Muscle of leg (tissue), 11 donors: ENCODE results near the gene BMP7. TPM values are rescaled to one million over a fixed set of nuclear protein-coding genes. Genes with fewer than 3 reads are reported as not detected.

Experiments used
- DNase-seq: peaks from one replicate; pipeline ENCODE4 v3.0.0; 2013
- H3K27ac ChIP-seq: one replicate; pipeline ENCODE4 v1.5.1; 2013; ENCODE audit warnings: mild to moderate bottlenecking, low read length, control low read depth
- H3K27me3 ChIP-seq: one replicate; pipeline ENCODE4 v1.6.1; 2013; ENCODE audit warnings: low read length; ENCODE audit not compliant: control insufficient read depth, insufficient read depth
- H3K36me3 ChIP-seq: one replicate; pipeline ENCODE4 v1.6.1; 2013; ENCODE audit warnings: low read length; ENCODE audit not compliant: control insufficient read depth, insufficient read depth
- H3K4me1 ChIP-seq: one replicate; pipeline ENCODE4 v1.6.1; 2013; ENCODE audit warnings: low read length; ENCODE audit not compliant: control insufficient read depth, insufficient read depth
- H3K4me3 ChIP-seq: one replicate; pipeline ENCODE4 v1.5.1; 2013; ENCODE audit warnings: low read length, control low read depth
- H3K9me3 ChIP-seq: replicated peaks from 2 replicates; pipeline ENCODE4 v1.6.1; 2013; ENCODE audit warnings: low read depth, low read length; ENCODE audit not compliant: control insufficient read depth
- WGBS: methylation state at CpG from one replicate; pipeline ENCODE4 v1.1.5; 2013; ENCODE audit warnings: missing lambda C conversion rate; ENCODE audit not compliant: insufficient coverage; 5-methylcytosine and 5-hydroxymethylcytosine counted together
- polyA plus RNA-seq, 8 donors: library from polyadenylated mRNA; unstranded; fragments of 120-200 nt; gene quantifications; one replicate each; pipeline versions ENCODE4 v1.2.1 to v1.2.3, GENCODE V29; 2013; ENCODE audit warnings: inconsistent platforms in 1 of 8, low replicate concordance in 1 of 8; ENCODE audit not compliant: insufficient read length in 8 of 8, insufficient read depth in 1 of 8
- total RNA-seq: library from RNA; stranded (reverse); fragments of 120-200 nt; gene quantifications from one replicate; pipeline ENCODE4 v1.2.4, GENCODE V29; 2013

The BMP7 gene
- total and polyA plus RNA-seq, 9 donors, result 3.7 to 11.3 (median 5.1) TPM

DNA sequence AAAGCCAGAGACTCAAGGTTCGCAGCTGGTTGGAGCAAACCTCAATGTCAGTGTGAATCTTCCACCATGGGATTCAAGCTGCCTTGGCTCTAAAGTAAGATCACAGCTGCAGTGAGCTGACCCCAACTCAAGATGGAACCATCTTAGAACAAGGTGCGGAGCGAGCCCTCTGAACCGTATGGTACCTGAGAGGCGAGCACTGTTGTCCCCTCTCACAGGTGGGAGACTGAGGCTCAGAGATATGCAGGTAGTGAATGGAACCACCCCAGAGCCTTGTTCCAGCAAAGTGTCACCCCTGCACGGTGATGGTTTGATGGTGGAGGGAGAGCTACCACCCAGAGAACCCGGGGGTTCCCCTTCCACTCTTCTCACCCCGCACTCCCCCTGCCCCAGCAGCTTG is 52.5 kb downstream of the BMP7 start:
- no peaks in the 10 kb centered on the region for H3K9me3 ChIP-seq
- DNase-seq, result no peak
- H3K4me1 ChIP-seq, result peaks cover 28% of the 10 kb centered on the region
- 75% methylated on average over 6 of the region's 8 CpGs for whole genome bisulfite sequencing
- H3K27me3 ChIP-seq, result peaks cover 25% of the 10 kb centered on the region
- H3K4me3 ChIP-seq, result no peak overlapping the region
- H3K36me3 ChIP-seq, result no peaks in the 10 kb centered on the region
- no peak overlapping the region for H3K27ac ChIP-seq

DNA sequence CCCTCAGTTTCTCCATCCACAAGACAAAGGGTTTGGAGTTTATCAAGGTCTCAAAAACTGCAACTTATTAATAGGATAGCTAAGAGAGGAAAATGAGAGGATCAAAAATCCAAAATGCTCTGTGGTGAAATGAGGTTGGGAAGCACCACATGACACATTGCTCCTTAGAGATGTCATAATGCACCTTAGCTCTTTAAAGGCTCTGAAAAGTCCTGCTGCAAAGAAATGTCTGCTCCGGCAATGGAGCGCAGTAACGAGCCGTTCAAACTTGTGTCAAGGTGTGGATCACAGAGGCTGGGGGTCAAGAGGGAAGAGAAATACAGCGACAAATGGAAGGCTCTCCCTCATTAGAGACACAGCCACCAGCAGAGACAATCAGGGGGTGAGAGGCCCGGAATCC is 53.1 kb downstream of the BMP7 start:
- peaks cover 25% of the 10 kb centered on the region for H3K27me3 ChIP-seq
- no peak for DNase-seq
- H3K4me1 ChIP-seq, result peaks cover 28% of the 10 kb centered on the region
- H3K4me3 ChIP-seq, result no peak overlapping the region
- H3K9me3 ChIP-seq, result no peaks in the 10 kb centered on the region
- WGBS, result 94% methylated on average over 5 of the region's 6 CpGs
- no peaks in the 10 kb centered on the region for H3K36me3 ChIP-seq
- peak overlapping the region; percentile 81 for H3K27ac ChIP-seq

DNA sequence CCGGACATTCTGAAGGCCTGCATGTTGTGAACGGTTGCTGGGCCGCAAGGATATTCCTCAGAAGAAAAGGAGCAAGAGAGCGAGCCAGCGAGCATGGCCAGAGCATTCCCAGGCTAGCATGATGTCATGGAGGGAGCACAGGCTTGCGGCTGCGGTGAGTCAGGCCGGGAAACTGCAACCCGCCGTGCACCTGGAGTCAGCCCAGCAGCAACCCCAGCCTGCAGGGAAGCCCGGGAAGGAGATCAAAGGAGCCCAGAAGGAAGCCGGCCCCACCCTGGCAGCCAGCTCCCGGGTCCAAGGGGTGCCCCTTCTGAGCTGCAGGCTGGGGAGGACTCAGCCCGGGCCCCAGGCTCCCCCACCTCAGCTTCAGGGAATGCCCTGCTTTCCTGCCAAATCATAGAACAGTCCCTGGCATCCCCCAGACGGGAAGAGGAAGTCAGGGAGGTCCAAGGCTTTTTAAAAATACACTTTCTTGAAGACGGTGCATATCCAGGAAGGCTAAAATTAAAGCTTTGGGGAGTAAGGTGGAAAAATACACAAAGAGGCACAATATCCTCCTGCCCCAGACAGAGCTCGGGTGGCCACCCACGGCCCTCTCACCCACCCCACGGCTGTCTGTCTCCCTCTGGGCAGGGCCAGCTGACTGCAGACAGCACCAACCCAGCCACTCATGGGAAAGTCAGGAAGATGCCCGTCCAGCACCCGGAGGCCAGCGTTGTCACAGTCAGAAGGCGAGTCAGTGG is 53.7 kb downstream of the BMP7 start:
- WGBS, result 10% methylated on average over 16 of the region's 23 CpGs
- H3K4me3 ChIP-seq, result no peak overlapping the region
- H3K36me3 ChIP-seq, result no peaks in the 10 kb centered on the region
- H3K27ac ChIP-seq, result peak overlapping the region; percentile 81
- DNase-seq, result peak; percentile 97
- peaks cover 28% of the 10 kb centered on the region for H3K4me1 ChIP-seq
- no peaks in the 10 kb centered on the region for H3K9me3 ChIP-seq
- peaks cover 25% of the 10 kb centered on the region for H3K27me3 ChIP-seq

DNA sequence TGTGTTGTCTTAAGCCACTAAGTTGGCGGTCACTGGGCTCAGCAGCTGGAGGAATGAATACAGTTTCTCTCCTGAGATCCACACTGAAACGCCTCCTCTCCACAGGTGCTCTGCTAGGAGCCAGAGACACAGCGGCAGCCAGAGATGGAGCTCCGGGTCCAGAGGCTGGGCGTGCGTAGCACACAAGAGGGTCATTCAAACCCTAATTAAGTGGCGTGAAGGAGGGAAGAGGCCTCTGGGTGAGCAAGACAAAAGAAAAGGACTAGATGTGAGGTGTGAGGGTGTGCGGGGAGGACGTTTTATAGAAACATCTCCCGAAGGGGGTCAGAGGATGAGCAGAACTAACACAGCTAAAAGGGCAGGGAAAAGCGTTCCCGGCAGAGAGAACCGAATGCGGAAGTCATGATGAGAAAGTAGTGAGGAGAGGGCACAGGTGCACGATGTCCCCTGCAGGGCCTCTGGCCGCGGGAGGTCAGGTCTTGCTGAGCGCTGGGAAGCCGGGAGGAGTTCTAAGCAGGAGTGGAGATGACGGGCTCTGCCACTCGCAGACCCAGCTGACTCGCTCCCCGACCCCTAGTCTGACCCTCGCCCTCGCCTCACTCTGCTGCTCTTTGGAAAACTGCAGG is 54.4 kb downstream of the BMP7 start:
- no peak overlapping the region for H3K4me3 ChIP-seq
- H3K4me1 ChIP-seq, result peaks cover 28% of the 10 kb centered on the region
- DNase-seq, result peak; percentile 93
- H3K9me3 ChIP-seq, result peaks cover 1% of the 10 kb centered on the region
- WGBS, result 27% methylated on average over 22 of the region's 25 CpGs
- peaks cover 22% of the 10 kb centered on the region for H3K27me3 ChIP-seq
- peak overlapping the region; percentile 81 for H3K27ac ChIP-seq
- H3K36me3 ChIP-seq, result no peaks in the 10 kb centered on the region

DNA sequence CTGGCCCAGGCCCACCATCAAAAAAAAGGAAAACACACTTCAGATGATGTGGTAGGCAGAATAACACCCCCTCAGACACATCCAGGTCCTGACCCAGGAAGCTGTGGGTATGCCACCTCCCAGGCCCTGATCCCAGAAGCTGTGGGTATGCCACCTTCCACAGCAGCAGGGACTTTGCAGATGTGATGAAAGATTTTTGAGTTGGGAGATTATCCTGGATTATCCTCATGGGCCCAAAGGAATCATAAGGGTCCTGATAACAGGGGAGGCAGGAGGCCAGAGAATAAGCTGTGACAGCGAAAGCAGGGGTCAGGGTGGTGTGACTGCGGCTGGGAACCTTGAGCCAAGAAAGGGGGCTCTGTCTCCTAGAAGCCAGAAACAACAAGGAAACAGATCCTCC is 55.0 kb downstream of the BMP7 start:
- peaks cover 2% of the 10 kb centered on the region for H3K9me3 ChIP-seq
- H3K36me3 ChIP-seq, result no peaks in the 10 kb centered on the region
- H3K27me3 ChIP-seq, result peaks cover 22% of the 10 kb centered on the region
- DNase-seq, result no peak
- peak overlapping the region; percentile 81 for H3K27ac ChIP-seq
- H3K4me1 ChIP-seq, result peaks cover 28% of the 10 kb centered on the region
- H3K4me3 ChIP-seq, result no peak overlapping the region
- 60% methylated on average over 1 of the region's 2 CpGs for WGBS

GRCh38 chr20:57210911-57211280 is 55.5 kb downstream of the BMP7 start:
- Histone ChIP-seq H3K9me3 (peaks cover 2% of the 10 kb centered on the region), H3K27ac (no peak overlapping the region), H3K27me3 (peaks cover 18% of the 10 kb centered on the region), H3K4me1 (peaks cover 28% of the 10 kb centered on the region), H3K4me3 (no peak overlapping the region), H3K36me3 (no peaks in the 10 kb centered on the region)
- 83% methylated on average over 2 of the region's 8 CpGs for WGBS
- DNase-seq, result no peak

DNA sequence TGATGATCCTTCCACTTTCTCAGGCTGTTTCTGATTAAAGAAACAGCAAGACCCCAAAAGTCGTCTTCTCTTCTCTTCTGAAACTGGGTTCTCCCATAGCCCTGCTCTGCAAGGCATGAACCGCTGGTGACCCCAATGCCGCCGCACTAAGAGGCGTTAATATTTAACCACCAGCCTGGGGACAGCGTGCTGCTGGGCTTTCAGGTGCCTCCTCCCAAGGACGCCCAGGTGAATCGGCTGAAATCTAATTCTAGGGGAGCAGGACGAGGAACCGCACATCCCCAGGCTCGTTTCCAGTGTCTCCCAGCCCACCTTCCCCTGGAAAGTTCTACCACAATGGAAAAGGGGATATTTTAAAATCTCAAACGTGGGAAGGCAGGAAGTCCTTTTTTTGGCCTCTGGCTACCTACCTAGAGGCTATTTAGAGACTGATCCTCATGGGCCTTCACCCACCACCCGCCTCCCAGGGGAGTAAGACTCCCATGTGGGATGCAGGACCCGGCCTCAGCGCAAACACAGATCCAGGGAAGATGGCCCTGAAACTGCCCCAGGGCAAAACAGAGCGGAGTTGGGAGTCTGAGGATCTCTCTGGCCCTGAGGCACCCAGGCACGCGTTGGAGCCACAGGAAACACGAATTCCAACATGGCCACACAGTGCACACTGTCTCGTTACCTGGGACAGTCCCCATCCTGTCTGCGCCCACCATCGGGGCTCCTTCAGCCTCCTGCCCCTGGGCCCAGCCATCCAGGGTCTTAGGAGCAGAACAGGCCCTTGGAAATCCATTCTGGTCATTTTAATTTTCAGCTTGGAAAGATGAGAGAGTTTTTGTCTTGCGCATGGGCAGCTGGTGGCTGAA is 56.2 kb downstream of the BMP7 start:
- Histone ChIP-seq H3K36me3 (no peaks in the 10 kb centered on the region), H3K4me3 (no peak overlapping the region), H3K27me3 (peaks cover 17% of the 10 kb centered on the region), H3K27ac (no peak overlapping the region), H3K4me1 (peaks cover 28% of the 10 kb centered on the region), H3K9me3 (peaks cover 2% of the 10 kb centered on the region)
- 85% methylated on average over 17 of the region's 23 CpGs for WGBS
- DNase-seq, result no peak

DNA sequence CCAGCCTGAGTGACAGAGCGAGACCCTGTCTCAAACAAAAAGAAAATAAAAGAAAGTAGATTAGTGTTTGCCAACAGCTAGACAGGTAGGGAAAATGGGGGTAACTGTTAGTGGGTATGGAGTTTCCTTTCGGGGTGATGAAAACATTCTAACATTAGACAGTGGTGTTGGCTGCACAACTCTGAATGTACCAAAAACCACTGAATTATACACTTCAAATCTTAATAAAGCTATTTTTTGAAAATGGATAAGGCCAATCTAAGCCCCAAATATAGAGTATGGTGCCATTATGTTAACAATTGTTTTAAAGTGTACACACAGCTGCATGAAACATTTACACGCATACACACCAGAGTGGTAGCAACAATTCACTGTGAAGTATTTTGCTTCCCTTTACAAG is 57.0 kb downstream of the BMP7 start:
- no CpG with 5 or more reads among the region's 3 CpGs for WGBS
- H3K4me1 ChIP-seq, result peaks cover 28% of the 10 kb centered on the region
- DNase-seq, result no peak
- H3K27me3 ChIP-seq, result peaks cover 14% of the 10 kb centered on the region
- no peaks in the 10 kb centered on the region for H3K36me3 ChIP-seq
- no peak overlapping the region for H3K4me3 ChIP-seq
- no peak overlapping the region for H3K27ac ChIP-seq
- peaks cover 2% of the 10 kb centered on the region for H3K9me3 ChIP-seq

GRCh38 chr20:57208198-57208597 is 58.2 kb downstream of the BMP7 start:
- Histone ChIP-seq H3K27ac (no peak overlapping the region), H3K9me3 (peaks cover 2% of the 10 kb centered on the region), H3K4me1 (peaks cover 24% of the 10 kb centered on the region), H3K27me3 (peaks cover 7% of the 10 kb centered on the region), H3K4me3 (no peak overlapping the region), H3K36me3 (no peaks in the 10 kb centered on the region)
- DNase-seq, result no peak
- no CpG with 5 or more reads among the region's 2 CpGs for WGBS

- H3K4me1 ChIP-seq, result peaks cover 20% of the 10 kb centered on the region
- no peak overlapping the region for H3K27ac ChIP-seq
- no peak overlapping the region for H3K4me3 ChIP-seq
- no peaks in the 10 kb centered on the region for H3K36me3 ChIP-seq
- whole genome bisulfite sequencing, result no CpG with 5 or more reads among the region's 3 CpGs
- DNase-seq, result no peak
- H3K9me3 ChIP-seq, result peaks cover 2% of the 10 kb centered on the region
- H3K27me3 ChIP-seq, result peaks cover 7% of the 10 kb centered on the region
Measured at GRCh38 chr20:57207251-57207650, 59.2 kb downstream of the BMP7 start.
